Measurements from ENCODE around the gene DVL3. TPM values are rescaled to one million over a fixed set of nuclear protein-coding genes. Genes with fewer than 3 reads are reported as not detected.

The DVL3 gene
- polyA plus RNA-seq, 2 of the 4 experiments (the other 2 are of a cell fraction), result 14.1 to 24.4 TPM

DNA sequence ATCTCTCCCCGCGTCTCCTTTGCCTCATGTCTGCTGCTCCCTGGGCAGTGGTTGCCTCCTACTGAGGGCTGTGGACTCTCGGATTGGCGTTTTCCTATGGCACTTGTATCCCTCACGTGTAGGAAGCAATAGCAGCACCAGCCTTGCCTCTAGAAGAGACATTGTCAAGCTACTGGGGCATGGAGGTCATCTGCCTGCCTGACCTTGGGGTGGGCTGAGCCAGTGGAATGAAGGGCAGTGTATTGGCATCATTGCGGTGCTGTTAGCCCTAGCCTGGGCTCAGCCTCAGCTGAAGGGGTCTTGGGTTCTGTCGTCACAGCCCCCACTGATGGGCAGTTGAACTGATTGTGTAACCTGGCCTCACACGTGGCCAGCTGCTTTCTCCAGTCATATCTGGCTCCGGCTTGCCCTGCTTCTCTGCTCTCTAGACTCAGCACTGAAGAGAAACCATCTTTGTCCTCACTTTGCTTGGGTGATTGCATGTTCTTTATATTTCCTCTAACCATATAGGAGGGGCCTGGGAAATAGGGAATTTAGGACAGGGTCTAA lies 38.9 kb downstream of the DVL3 start (continued):
- TF ChIP-seq JUN (IDR thresholded peaks at IDR 0.05) (no peak), ZSCAN20 (CRISPR knock-in tag; IDR thresholded peaks at IDR 0.05) (no peak), CBX8 (IDR thresholded peaks at IDR 0.05) (no peak), TP53 (CRISPR knock-in tag; IDR thresholded peaks at IDR 0.05) (no peak), NR3C1 (IDR thresholded peaks at IDR 0.05) (no peak), FOSB (CRISPR knock-in tag; IDR thresholded peaks at IDR 0.05) (no peak), POLR2A (IDR thresholded peaks at IDR 0.05; ENCODE audit: low read length) (no peak)
- TF ChIP-seq, protein P1, sequence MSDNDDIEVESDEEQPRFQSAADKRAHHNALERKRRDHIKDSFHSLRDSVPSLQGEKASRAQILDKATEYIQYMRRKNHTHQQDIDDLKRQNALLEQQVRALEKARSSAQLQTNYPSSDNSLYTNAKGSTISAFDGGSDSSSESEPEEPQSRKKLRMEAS (IDR thresholded peaks at IDR 0.05), result no peak
- TF ChIP-seq, protein P2, sequence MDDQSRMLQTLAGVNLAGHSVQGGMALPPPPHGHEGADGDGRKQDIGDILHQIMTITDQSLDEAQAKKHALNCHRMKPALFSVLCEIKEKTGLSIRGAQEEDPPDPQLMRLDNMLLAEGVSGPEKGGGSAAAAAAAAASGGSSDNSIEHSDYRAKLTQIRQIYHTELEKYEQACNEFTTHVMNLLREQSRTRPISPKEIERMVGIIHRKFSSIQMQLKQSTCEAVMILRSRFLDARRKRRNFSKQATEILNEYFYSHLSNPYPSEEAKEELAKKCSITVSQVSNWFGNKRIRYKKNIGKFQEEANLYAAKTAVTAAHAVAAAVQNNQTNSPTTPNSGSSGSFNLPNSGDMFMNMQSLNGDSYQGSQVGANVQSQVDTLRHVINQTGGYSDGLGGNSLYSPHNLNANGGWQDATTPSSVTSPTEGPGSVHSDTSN (IDR thresholded peaks at IDR 0.05), result no peak
- TF ChIP-seq, protein P3, sequence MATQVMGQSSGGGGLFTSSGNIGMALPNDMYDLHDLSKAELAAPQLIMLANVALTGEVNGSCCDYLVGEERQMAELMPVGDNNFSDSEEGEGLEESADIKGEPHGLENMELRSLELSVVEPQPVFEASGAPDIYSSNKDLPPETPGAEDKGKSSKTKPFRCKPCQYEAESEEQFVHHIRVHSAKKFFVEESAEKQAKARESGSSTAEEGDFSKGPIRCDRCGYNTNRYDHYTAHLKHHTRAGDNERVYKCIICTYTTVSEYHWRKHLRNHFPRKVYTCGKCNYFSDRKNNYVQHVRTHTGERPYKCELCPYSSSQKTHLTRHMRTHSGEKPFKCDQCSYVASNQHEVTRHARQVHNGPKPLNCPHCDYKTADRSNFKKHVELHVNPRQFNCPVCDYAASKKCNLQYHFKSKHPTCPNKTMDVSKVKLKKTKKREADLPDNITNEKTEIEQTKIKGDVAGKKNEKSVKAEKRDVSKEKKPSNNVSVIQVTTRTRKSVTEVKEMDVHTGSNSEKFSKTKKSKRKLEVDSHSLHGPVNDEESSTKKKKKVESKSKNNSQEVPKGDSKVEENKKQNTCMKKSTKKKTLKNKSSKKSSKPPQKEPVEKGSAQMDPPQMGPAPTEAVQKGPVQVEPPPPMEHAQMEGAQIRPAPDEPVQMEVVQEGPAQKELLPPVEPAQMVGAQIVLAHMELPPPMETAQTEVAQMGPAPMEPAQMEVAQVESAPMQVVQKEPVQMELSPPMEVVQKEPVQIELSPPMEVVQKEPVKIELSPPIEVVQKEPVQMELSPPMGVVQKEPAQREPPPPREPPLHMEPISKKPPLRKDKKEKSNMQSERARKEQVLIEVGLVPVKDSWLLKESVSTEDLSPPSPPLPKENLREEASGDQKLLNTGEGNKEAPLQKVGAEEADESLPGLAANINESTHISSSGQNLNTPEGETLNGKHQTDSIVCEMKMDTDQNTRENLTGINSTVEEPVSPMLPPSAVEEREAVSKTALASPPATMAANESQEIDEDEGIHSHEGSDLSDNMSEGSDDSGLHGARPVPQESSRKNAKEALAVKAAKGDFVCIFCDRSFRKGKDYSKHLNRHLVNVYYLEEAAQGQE (IDR thresholded peaks at IDR 0.05), result no peak

DNA sequence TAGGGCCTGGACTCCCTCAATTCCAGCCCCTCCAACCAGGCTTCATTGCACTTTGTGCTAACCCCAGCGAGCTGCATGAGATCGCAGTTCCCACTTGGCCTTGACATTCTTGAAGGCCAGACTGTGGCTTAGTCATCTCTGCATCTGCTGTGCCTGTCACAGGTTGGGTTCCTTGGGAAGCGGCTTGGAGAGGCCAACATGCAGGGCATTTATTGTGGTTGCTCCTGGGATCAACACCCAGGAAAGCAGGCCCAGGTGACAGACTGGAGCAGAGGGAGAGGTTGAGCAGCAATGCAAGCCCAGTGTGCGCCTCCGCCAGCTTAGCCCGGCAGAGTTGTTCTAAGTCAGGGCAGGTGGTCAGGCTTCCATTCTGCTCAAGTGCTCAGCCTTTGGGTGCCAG lies 41.4 kb downstream of the DVL3 start:
- ATAC-seq (no peak), FAIRE-seq (no peak), DNase-seq (ENCODE audit: low read depth in 1 of 2, low spot score in 1 of 2) (no peak)
- Histone ChIP-seq H3K4me2 (no peak overlapping the region), H3K27ac (no peak overlapping the region), H3K4me3 (no peak overlapping the region), H3K4me1 (no peaks in the 10 kb centered on the region), H3K9me3 (no peaks in the 10 kb centered on the region)
- POLR2A ChIA-PET, result no interaction called here
- no peak for TF ChIP-seq RNF2 (IDR thresholded peaks at IDR 0.05; ENCODE audit: borderline replicate concordance, low read depth)
- no peak for TF ChIP-seq TP53 (CRISPR knock-in tag; IDR thresholded peaks at IDR 0.05)
- TF ChIP-seq BHLHE40 (IDR thresholded peaks at IDR 0.05; ENCODE audit: low read depth, low read length), result no peak
- TF ChIP-seq, protein P2 (IDR thresholded peaks at IDR 0.05), result no peak
- no peak for TF ChIP-seq RARB (CRISPR knock-in tag; IDR thresholded peaks at IDR 0.05)
- TF ChIP-seq, protein P4, sequence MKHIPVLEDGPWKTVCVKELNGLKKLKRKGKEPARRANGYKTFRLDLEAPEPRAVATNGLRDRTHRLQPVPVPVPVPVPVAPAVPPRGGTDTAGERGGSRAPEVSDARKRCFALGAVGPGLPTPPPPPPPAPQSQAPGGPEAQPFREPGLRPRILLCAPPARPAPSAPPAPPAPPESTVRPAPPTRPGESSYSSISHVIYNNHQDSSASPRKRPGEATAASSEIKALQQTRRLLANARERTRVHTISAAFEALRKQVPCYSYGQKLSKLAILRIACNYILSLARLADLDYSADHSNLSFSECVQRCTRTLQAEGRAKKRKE (CRISPR knock-in tag; IDR thresholded peaks at IDR 0.05; ENCODE audit: low read depth), result no peak
- TF ChIP-seq CHD2 (IDR thresholded peaks at IDR 0.05; ENCODE audit: low read length, partially characterized antibody), result no peak
- TF ChIP-seq CHD4 (IDR thresholded peaks at IDR 0.05; ENCODE audit: borderline replicate concordance), result no peak
- TF ChIP-seq EHMT2 (IDR thresholded peaks at IDR 0.05; ENCODE audit: low read depth), result no peak
- no peak for TF ChIP-seq ZNF302 (CRISPR knock-in tag; IDR thresholded peaks at IDR 0.05)
- TF ChIP-seq, protein P3 (IDR thresholded peaks at IDR 0.05), result no peak
- TF ChIP-seq, protein P5, sequence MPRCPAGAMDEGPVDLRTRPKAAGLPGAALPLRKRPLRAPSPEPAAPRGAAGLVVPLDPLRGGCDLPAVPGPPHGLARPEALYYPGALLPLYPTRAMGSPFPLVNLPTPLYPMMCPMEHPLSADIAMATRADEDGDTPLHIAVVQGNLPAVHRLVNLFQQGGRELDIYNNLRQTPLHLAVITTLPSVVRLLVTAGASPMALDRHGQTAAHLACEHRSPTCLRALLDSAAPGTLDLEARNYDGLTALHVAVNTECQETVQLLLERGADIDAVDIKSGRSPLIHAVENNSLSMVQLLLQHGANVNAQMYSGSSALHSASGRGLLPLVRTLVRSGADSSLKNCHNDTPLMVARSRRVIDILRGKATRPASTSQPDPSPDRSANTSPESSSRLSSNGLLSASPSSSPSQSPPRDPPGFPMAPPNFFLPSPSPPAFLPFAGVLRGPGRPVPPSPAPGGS (IDR thresholded peaks at IDR 0.05), result no peak
- TF ChIP-seq MAFK (IDR thresholded peaks at IDR 0.05; ENCODE audit: partially characterized antibody), result no peak
- no peak for TF ChIP-seq FOSL2 (IDR thresholded peaks at IDR 0.05)
- TF ChIP-seq FOSL2 (CRISPR knock-in tag; IDR thresholded peaks at IDR 0.05), result no peak
- no peak for TF ChIP-seq FOXS1 (CRISPR knock-in tag; IDR thresholded peaks at IDR 0.05)
- TF ChIP-seq JUN (IDR thresholded peaks at IDR 0.05), result no peak
- CTCF ChIA-PET, result interaction anchor here (0.6 to 3.6 kb wide), 3 partner anchors 9 to 41 kb away, joined by 3 to 16 read pairs (median 3); no protein-coding TSS in a partner anchor
- 97% methylated on average over 4 of the region's 6 CpGs for WGBS (ENCODE audit: missing lambda C conversion rate)

All from A549 (cell line).